ENCODE results near the gene CCDC169.
"Not testable (repeated sequence)": the region's sequence is repeated elsewhere in the genome, so short reads cannot be mapped to it uniquely, and the experiment has no call there.

Gene CCDC169

DNA sequence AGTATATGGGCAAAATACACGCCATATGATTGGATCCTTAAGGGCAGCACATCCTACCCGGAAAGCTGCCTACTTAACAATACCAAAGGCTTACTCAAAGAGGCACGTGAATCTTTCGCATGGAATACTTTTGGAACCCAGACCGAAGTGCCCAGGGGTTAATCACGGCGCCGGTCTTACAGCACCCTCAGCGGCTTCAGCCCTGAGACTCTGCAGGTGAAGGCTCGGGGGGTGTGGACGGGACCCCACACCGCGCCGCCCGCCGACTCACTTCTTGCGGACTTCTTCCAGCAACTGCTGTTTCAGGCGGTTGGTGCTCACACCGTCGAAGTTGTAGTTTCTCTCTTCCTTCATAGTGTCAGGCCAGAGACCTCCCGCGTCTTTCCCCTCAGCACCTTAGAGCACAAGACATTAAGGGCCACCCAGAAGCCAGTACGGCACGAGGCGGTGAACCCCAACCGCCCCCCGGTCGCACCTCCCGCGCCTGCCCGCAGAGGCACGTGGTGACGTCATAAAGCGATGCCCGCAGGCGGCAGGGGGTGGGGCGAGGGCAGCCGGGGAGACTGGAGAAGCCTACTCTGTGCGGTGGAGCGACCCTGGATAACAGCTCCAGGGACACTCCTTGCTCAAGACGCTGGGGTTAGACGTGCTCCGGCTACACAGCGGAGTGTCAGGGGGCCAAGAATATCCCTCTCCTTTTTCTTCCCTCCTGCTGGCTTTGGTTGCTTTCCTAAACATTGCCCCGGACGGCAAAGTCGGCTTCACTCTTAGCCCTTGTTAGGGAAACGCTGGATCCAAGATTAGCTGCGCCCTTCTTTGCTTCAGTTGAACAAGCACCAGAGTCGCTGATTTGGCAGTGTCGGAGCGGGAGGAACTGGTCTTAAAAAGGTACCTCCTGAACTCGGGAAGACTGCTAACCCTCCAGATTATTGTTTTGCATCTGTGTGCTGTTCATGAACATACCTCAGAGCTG, at the start of gene CCDC169:
Gene CCDC169, minus strand, starts transcription at position 449 of the 973 bp plus-strand sequence. Its CDS starts 95 bp downstream, at position 354.
- DNase-seq, result peak; percentile 1 to 46 (median 17)

DNA sequence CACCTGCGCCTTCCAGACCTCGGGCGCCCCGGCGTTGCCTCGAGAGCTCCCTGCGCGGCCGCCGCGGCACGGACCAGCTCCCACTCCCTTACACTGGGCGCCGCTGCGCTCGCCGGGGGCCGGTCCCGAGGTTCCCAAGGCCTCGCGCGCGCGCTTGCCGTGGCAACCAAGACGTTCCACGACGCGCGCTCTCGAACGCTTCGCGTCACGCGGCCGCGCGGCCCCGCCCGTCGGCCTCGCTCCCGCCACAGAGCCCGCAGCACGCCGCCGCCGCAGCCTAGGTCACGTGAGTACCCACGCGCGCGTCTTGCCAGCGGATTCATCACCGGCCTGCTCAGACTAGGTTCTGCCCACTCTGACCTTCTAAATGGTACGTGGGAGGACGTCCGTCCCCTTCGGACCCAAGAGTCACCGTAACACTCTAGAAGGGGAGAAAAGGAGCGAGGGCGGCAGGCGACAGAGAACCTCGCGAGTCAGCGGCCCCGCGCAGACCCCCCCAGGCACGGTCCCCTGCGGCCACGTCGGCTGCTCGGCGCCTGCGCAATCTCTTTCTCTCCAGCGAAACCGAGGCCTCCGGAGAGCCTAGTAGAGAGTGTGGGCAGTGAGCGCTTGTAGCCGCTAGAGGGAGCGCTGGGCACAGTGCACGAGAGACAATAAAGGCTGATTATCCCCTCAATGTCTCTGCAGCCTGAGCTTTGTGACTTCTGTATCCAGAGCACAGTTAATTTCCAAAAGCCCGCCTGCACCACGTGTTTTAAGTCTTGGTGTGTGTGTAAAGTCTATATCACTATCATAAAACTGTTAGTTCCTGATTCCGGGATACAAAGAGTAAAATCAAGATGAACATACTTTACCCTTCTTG, 48.8 kb upstream of the CCDC169 start, which contains the start of gene SPART:
Gene SPART, minus strand, starts transcription at position 173 of the 862 bp plus-strand sequence. CDS start 10,564 bp downstream, outside the sequence.
- peak; percentile 69 to 83 (median 78) for DNase-seq

DNA sequence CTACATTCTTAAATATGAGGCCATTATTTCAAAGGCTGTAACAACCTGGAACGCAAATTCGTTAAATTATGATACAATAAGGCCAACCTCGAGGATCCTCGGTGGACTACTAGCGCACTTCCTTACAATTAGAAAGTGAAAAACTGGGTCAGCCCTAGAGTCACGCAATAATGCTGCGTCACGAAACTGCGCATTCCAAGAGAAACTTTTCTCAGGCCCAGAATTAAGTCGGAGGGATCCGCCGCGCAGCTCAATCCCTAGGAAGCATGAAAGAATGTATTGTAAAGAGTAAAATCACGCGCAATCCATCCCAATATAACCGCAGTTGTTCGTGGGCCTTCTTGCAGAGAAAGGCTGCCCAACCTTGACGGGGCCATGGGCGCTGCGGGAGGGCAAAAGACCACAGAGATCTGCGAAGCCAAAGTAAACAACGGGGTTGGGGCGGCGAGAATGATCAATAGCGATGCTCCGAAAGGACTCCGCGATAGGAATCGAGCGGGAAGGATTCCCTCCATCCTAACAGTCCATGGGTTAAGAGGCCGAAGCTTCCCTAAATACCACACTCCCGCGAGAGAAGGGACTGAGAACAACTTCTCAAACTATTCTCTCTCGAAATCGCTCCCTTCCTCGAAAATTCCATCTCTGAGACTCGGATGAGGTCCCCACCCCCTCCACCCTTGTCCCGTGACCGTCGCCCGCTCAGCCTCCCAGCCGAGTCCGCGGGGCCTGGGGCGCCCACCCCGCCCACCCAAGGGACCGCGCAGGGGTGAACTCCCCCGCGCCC, 48.0 kb upstream of the CCDC169 start:
- DNase-seq, result peak; percentile 2 to 20 (median 4)

DNA sequence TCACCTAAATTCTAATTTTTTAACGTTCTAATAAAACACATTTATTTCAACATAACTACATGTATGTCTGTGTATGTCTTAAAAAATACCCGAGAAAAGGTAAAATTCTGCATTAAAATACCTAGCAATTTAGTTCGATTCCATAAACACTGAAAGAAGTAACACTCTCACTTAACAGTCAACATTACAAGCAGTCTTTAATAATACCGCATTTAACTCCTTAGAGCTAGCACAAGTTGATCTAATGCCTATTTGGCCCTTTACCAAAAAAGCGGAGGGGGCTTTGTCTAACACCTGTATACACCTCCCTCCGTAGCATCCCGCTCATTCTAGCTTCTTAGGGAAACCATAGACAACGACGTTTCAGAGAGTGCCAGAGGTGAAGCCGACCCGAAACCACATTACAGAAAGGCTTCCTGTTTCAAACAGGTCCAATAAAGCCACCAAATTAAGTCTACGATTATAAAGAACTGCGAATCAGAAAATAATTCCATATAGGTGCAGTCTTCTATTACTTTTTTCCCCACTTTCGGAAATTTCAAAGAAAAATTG, 47.3 kb upstream of the CCDC169 start:
- no peak for DNase-seq

DNA sequence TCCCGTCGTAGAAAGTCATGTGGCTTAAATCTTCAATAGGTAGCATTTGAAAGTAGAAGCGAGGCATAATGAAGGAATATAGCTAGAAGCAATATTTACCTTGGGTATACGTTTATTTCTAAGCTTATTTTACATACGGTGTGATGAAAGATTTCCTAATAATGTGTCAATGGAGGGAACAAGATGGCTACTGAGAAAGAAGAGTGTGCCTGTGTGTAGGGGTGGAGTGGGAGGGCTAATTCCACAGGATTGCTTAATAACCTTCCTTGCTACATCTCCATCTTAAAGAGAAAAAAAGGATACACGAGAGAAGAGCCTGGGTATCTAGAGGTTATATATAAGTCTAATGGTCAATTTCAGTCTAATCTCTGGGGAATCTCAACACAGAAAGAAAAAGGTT, 46.6 kb upstream of the CCDC169 start:
- no peak for DNase-seq

- no peak for DNase-seq
Observed at GRCh38 chr13:36343766-36344165, 46.2 kb upstream of the CCDC169 start.

DNA sequence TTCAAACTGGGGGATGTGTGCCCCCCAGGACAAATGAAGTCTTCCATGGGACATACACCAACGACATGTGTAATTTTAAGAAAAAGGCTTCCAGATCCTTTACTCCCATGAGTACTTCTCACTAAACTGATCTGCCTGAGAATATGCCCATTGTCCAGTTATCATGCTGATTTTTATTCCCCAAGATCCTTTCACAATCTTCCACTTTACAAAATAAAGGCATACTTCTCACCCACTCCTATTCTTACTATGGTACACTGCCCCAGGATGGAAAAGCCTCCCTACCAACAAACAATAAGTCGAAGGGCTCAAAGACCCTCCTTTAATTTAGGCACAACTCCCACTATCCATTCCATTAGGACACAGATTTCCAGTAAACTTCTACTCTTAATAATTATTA, 45.1 kb upstream of the CCDC169 start:
- DNase-seq, result no peak

DNA sequence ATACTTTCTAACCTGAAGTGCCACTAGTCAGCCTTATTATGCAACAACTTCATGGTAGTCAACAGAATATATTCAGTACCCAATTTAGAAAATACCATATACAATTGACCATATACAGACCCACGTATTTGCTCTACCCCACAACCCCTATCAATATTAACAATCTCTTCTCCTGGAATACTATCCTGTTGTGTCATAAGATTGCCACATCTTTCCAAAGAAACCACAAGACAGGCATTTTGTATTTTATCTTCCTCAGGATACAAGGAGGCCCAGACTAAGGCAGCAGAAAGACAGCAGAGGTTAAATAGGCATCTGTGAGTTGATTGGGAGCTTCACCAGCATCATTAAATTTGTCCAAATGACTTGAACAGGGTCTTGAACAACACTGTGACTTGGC, 44.1 kb upstream of the CCDC169 start:
- no peak for DNase-seq

- DNase-seq, result no peak
Observed at GRCh38 chr13:36339600-36340155, 42.1 kb upstream of the CCDC169 start.

DNA sequence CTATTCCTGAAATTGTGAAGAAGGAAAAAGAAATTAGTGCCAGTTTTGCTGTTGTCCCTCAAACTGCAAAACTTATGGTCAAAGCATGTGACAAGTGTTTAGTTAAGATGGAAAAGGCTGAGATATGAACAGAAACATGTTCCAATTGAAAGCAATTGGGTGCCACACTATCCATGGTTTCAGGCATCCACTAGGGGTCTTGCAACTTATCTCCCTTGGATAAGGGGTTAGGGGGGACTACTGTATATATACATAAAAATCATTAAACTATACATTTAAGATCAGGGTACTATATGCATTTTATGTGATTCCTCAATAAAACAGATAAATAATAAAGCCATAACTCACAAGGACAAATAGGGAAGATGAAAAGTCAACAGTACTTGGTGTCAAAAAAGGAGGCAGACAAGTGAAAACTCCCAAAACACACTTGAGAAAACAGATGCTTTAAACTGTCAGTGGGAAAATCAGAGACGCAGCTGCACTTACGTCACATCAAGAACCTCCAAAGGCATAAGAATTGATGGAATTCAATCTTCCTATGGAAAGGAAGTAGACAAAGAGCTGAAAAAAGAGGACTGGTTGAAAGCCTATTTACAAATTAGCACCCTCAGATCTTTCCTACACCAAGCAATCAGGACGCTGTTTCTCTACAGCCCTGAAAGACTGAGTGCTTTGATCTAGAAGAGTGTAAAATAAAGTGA, 40.5 kb upstream of the CCDC169 start:
- no peak for DNase-seq

- DNase-seq, result no peak
Observed at GRCh38 chr13:36332986-36333385, 35.4 kb upstream of the CCDC169 start.

DNA sequence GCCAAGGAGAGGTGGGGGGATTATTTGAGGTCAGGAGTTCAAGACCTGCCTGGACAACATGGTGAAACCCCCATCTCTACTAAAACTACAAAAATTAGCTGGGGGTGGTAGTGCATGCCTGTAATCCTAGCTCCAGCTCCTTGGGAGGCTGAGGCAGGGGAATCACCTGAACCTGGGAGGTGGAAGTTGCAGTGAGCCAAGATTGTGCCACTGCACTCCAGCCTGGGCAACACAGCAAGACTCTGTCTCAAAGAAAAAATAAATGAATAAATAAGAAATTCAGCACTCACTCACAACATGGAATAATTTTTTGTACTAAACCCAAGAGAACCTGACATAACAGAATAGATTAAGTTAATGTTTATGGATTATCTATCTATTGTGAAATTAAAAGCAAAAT, 34.6 kb upstream of the CCDC169 start:
- DNase-seq, result not testable (repeated sequence)

GRCh38 chr13:36331280-36331679, 33.7 kb upstream of the CCDC169 start:
- DNase-seq, result no peak

- DNase-seq, result no peak
Observed at GRCh38 chr13:36329361-36329760, 31.7 kb upstream of the CCDC169 start.

GRCh38 chr13:36328821-36329220, 31.2 kb upstream of the CCDC169 start:
- DNase-seq, result no peak

- DNase-seq, result no peak
Observed at GRCh38 chr13:36325912-36326311, 28.3 kb upstream of the CCDC169 start.

- DNase-seq, result not testable (repeated sequence)
Observed at GRCh38 chr13:36324881-36325280, 27.3 kb upstream of the CCDC169 start.

DNA sequence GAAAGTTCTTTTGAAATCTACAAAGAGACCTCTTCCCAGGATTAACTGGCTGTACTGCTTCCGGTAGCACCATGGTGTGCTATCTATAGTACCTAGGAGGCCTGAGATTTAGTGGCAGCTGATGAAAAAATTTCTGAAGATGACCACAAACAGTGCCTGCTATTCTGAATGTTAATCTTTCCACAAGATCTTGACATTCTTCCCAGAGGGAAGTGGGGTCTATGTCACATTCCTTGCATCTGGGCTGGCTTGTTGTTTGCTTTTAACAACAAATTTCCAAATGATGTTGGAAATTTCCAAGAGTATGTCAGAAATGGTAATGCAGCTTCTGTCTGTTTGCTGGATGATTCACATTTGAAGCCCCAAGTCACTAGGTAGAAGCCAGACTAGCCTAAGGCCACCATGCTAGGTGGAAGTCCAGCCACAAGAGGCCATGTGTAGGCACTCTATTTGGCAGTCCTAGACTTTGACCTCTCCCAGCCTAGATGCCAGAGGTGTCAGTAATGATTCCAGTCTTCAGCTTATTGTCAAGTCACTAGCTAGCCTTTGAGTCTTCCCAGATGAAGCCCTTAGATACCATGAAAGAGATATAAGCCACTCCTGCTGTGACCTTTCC, 26.4 kb upstream of the CCDC169 start:
- DNase-seq, result no peak

- no peak for DNase-seq
Observed at GRCh38 chr13:36323408-36323807, 25.8 kb upstream of the CCDC169 start.

- DNase-seq, result not testable (repeated sequence)
Observed at GRCh38 chr13:36319793-36320192, 22.2 kb upstream of the CCDC169 start.
